ENCODE results near the gene SPATS2L. TPM values are rescaled to one million over a fixed set of nuclear protein-coding genes. Genes with fewer than 3 reads are reported as not detected.

SPATS2L gene, protein sequence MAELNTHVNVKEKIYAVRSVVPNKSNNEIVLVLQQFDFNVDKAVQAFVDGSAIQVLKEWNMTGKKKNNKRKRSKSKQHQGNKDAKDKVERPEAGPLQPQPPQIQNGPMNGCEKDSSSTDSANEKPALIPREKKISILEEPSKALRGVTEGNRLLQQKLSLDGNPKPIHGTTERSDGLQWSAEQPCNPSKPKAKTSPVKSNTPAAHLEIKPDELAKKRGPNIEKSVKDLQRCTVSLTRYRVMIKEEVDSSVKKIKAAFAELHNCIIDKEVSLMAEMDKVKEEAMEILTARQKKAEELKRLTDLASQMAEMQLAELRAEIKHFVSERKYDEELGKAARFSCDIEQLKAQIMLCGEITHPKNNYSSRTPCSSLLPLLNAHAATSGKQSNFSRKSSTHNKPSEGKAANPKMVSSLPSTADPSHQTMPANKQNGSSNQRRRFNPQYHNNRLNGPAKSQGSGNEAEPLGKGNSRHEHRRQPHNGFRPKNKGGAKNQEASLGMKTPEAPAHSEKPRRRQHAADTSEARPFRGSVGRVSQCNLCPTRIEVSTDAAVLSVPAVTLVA
- total RNA-seq = 88.4 and 112 TPM in 2 replicates

DNA sequence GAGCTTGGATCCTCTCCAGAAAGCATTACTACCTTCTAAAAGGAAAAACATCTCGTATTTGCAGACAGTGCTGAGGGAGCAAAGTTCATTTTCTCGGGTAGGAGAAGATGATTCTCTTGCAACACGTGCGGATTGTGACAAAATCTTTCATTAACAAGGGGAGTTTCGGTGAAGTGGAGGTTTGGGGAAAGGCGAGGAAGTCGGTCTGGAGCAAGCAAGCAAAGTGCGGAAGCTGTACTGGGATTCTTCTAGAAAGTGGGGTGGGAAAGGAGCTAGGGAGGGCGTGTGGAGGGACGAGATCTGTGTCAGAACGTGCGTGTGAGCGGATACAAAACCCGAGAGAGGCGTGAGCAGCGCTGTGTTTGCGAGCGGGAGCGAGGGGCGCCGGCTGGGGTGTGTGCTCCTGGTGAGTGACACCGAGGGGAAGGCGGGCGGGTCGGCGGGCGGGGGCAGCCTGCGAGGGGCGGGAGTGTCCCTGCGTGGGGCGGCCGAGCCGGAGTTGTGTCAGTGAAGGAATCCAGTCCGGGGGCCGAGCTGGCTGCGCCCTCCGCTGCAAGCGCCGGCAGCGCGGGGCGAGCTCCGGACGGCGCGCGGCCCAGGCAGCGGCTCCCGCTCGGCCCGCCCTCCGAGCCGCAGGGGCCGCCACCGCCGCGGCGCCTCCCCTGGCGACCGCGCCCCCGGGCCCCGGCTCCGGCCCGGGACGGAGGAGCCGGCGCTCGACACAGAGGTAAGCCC lies at the start of gene SPATS2L:
SPATS2L (plus strand) TSS at position 498 of the 735 bp plus-strand sequence. CDS start 82,552 bp downstream, outside the sequence.

DNA sequence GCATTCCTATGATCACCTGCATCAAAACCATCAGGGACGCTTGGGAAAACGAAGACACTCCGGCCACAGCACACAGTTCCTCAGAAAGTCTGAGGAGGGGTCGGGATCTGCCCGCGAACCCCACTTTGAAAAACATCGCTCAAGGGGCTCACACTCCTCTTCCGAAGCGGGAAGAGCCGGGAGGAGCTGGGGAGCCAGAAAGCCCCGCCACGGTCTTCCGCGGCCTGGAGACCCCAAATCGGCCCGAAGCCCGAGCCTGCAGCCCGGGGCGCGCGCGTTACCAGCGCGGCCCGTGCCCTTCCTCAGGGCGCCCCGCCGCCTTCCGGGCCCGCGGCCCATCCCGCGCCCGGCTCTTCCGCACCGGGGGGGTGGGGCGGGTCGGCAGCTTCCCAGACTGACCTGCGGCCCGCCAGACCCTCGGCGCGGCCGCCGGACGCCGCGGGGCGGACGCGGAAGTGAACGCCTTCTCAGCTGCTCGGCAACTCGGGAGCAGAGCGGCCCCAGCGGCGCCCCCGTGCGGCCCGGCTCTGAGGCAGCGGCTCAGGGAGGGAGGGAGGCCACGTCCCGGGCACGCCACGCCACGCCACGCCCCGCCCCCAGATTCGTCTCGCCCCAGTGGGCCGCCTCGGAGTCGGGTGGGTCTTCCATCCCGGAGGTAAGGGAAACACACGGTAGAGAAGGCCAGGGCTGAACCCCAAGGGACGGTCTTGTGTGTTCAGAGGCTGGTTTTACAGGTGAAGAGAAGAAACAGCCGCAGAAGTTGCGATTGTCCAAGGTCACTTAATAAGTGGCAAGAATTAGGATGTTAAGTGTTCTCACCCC lies 203.3 kb downstream of the SPATS2L start, which contains the start of gene KCTD18:
KCTD18 (minus strand) TSS at position 457 of the 822 bp plus-strand sequence. CDS start 3,052 bp downstream, outside the sequence.

DNA sequence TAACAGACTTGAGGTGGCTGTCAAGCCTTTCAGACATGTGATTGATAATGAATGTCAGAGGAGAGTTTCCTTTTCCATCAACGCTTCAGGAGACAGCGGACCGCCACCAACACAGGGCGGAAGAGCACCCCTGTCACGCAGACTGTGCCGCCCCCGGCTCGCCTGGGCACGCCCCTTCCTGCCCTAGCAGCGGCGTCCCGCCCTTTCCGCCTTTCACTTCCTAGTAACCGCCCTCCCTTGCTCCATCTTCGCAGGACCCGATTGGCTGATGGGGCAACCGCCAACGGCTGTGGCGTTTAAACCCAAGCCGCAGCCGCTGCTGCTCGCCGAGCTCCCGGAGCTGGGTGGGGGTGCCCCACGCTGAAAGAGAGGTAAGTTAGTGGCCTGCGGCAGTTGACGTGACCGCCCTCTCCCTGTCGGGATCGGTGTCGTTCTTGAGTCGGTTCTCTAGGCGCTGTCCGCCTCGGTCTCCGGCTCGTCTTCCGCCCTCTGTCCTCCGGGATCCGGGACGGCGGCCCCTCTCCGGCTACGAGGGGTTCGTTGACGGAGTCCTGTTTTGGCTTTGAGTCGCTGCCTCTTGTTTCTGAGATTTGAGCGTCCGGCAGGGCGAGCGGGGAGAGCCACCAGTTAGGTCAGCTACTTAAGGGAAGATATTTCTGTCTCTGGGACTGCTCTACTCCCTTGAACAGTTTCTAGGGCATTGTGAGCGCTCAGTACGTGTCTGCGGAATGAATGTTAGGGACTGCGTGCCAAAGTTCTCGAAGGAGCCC lies 219.6 kb downstream of the SPATS2L start, which contains the start of gene SGO2:
SGO2 (plus strand) TSS at position 326 of the 770 bp plus-strand sequence. CDS start 6,769 bp downstream, outside the sequence.

Other genes with a start within 250 kb of the SPATS2L start
- gene KCTD18, start 203.4 kb downstream of the SPATS2L start, total RNA-seq = 24.9 and 32.9 TPM in 2 replicates
- 9.9 and 27.8 TPM in 2 replicates for gene SGO2, start 219.5 kb downstream of the SPATS2L start, total RNA-seq